SU-DHL-6 (cell line): ENCODE measurements around the gene BMP7.
A peak's percentile ranks its signal among the peaks of the same experiment; 100 is the strongest.

ENCODE experiments used
- H2AFZ ChIP-seq: fragments of 200-600 bp; sonication (generic); 2 replicates; pipeline ENCODE4 v1.6.1; 2014; ENCODE audit warnings: low read depth, mild to moderate bottlenecking, moderate library complexity, mixed read lengths, antibody characterized with exemption, low read length; ENCODE audit not compliant: severe bottlenecking
- H3F3A ChIP-seq: fragments of 200-600 bp; shearing (Covaris generic); 2 replicates; pipeline ENCODE4 v1.6.0; 2016; ENCODE audit warnings: antibody characterized with exemption, mild to moderate bottlenecking; ENCODE audit not compliant: insufficient read depth
- H3K27ac ChIP-seq: fragments of 200-600 bp; sonication (generic); 2 replicates; pipeline ENCODE4 v1.5.1; 2016; ENCODE audit warnings: low read depth, mild to moderate bottlenecking, low read length, moderate library complexity, mixed read lengths
- H3K27me3 ChIP-seq: fragments of 200-600 bp; sonication (generic), shearing (Covaris generic); 2 replicates; pipeline ENCODE4 v1.6.0; 2014; ENCODE audit warnings: mild to moderate bottlenecking, low read length
- H3K36me3 ChIP-seq: fragments of 200-600 bp; sonication (generic); 2 replicates; pipeline ENCODE4 v1.6.1; 2014; ENCODE audit warnings: mild to moderate bottlenecking, low read length, mixed read lengths
- H3K4me2 ChIP-seq: fragments of 300-600, 200-600 bp; shearing (Covaris generic), sonication (generic); 2 replicates; pipeline ENCODE4 v1.6.0; 2014; ENCODE audit warnings: low read length, low read depth, mild to moderate bottlenecking; ENCODE audit not compliant: poor library complexity, severe bottlenecking
- H3K4me3 ChIP-seq: fragments of 200-600 bp; sonication (generic); 2 replicates; pipeline ENCODE4 v1.5.1; 2014; ENCODE audit warnings: antibody characterized with exemption, low read length, mild to moderate bottlenecking, mixed read lengths; ENCODE audit not compliant: insufficient read depth, poor library complexity, severe bottlenecking
- H3K79me2 ChIP-seq: fragments of 200-600 bp; sonication (generic); 2 replicates; pipeline ENCODE4 v1.6.1; 2014; ENCODE audit warnings: mild to moderate bottlenecking, low read length, moderate library complexity; ENCODE audit not compliant: insufficient read depth
- H3K9ac ChIP-seq: fragments of 200-600 bp; sonication (generic); 2 replicates; pipeline ENCODE4 v1.7.0; 2014; ENCODE audit warnings: mild to moderate bottlenecking, low read length
- H3K9me2 ChIP-seq: fragments of 200-600 bp; sonication (generic); replicated peaks from 2 replicates; pipeline ENCODE4 v1.6.1; 2014; ENCODE audit warnings: low read length; ENCODE audit not compliant: insufficient read depth
- H3K9me3 ChIP-seq: fragments of 200-600 bp; sonication (generic); 2 replicates; pipeline ENCODE4 v1.6.1; 2014; ENCODE audit warnings: low read length, mixed read lengths; ENCODE audit not compliant: insufficient read depth
- H4K20me1 ChIP-seq: fragments of 200-600 bp; sonication (generic); 2 replicates; pipeline ENCODE4 v1.6.1; 2014; ENCODE audit warnings: low read depth, mild to moderate bottlenecking, antibody characterized with exemption, low read length, moderate library complexity, mixed read lengths
- CTCF ChIP-seq: fragments of 200-600 bp; sonication (generic); IDR thresholded peaks from one replicate; pipeline ENCODE4 v1.5.1; 2017; ENCODE audit warnings: antibody characterized with exemption, mild to moderate bottlenecking, low read length, moderate library complexity; ENCODE audit not compliant: insufficient read depth, poor library complexity, severe bottlenecking
- EZH2phosphoT487 ChIP-seq: fragments of 200-600 bp; sonication (generic), shearing (Covaris generic); conservative IDR thresholded peaks from 2 replicates; pipeline ENCODE4 v1.6.1; 2018; ENCODE audit warnings: mild to moderate bottlenecking, antibody characterized with exemption, low read length, moderate library complexity, mixed read lengths

Gene BMP7

GRCh38 chr20:57261457-57262251, 4.8 kb downstream of the BMP7 start:
- Histone ChIP-seq H3K4me2 (peak overlapping the region; percentile 97), H3F3A (peaks cover 47% of the 10 kb centered on the region), H3K9ac (peak overlapping the region; percentile 96), H3K27me3 (no peaks in the 10 kb centered on the region), H3K79me2 (peaks cover 96% of the 10 kb centered on the region), H3K27ac (peak overlapping the region; percentile 86), H2AFZ (no peak overlapping the region), H3K36me3 (0 out of 2 replicates have a peak, but pooled peaks cover 3% of the 10 kb centered on the region), H3K9me2 (no peaks in the 10 kb centered on the region), H4K20me1 (peaks cover 7% of the 10 kb centered on the region; the same call in 1 of the 2 replicates), H3K9me3 (no peaks in the 10 kb centered on the region), H3K4me3 (peak overlapping the region; percentile 96)
- TF ChIP-seq EZH2phosphoT487 (no peak), CTCF (no peak)

- Histone ChIP-seq H3K27me3 (no peaks in the 10 kb centered on the region), H3F3A (peaks cover 52% of the 10 kb centered on the region), H3K9me2 (no peaks in the 10 kb centered on the region), H3K36me3 (0 out of 2 replicates have a peak, but pooled peaks cover 3% of the 10 kb centered on the region), H4K20me1 (peaks cover 7% of the 10 kb centered on the region; the same call in 1 of the 2 replicates), H3K4me3 (peak overlapping the region; percentile 96), H2AFZ (no peak overlapping the region), H3K4me2 (peak overlapping the region; percentile 97), H3K9ac (peak overlapping the region; percentile 96), H3K79me2 (peaks cover 100% of the 10 kb centered on the region), H3K27ac (peak overlapping the region; percentile 86), H3K9me3 (no peaks in the 10 kb centered on the region)
- TF ChIP-seq CTCF (no peak), EZH2phosphoT487 (no peak)
Measured at GRCh38 chr20:57260934-57261333, 5.5 kb downstream of the BMP7 start.

- TF ChIP-seq EZH2phosphoT487 (no peak), CTCF (no peak)
- Histone ChIP-seq H3K9ac (peak overlapping the region; percentile 96), H3K27me3 (no peaks in the 10 kb centered on the region), H2AFZ (no peak overlapping the region), H3K79me2 (peaks cover 100% of the 10 kb centered on the region), H3K9me3 (no peaks in the 10 kb centered on the region), H4K20me1 (peaks cover 7% of the 10 kb centered on the region; the same call in 1 of the 2 replicates), H3K4me2 (peak overlapping the region; percentile 97), H3F3A (peaks cover 55% of the 10 kb centered on the region), H3K36me3 (0 out of 2 replicates have a peak, but pooled peaks cover 3% of the 10 kb centered on the region), H3K4me3 (peak overlapping the region; percentile 96), H3K9me2 (no peaks in the 10 kb centered on the region), H3K27ac (peak overlapping the region; percentile 86)
Measured at GRCh38 chr20:57259938-57260921, 6.2 kb downstream of the BMP7 start.
